NCI-H2227 treated with DMSO at 0.1 percent for 48 hours (cell line): Measurements from ENCODE around the gene MARCHF9.

Experiments
- DNase-seq: peaks from one replicate; lab custom pipeline; 2025; lab: John Stamatoyannopoulos, UW

MARCHF9 gene

DNA sequence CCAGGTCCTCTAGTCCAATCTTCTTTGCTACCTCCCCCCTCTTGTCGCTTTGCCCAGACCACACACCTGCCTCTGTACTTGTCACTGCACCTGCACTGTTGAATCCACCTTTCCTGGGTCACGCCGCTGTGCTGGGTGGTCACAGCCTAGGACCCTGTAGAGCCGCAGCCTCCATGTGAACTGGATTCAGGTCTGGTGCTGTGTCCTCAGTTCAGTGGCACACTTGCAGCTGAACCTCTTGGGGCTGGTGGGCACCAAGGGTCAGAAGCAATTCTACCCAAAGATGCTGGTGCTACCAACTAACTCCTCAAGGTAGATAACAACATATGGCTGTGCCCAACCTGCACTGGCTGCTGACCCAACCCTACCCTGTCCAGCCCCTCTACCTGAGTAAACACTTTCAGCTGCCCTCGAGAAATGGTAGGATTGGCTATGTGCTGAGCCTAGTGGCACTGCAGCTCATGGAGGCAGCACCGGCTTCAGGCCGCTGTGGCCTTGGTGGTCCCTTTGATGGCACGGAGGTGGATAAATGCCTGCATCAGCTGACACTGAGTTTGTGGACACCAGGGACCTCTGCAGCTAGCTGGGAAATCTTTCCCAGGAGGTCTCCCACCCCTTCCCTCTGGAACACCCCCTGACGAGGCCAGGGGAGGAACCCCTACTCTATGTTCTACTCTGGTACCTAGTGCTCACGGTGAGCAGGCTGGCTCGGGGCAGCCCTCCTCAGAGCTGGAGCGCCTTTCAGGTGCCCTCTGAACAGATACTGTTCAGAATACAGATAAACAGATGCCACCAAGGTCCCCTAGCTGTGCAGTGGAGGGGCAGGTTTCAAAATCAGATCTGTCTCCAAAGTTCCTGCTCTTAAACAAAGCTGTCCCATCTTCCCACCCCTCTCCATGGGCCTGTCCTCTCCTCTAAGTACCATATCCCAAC, 30.6 kb upstream of the MARCHF9 start:
- DNase-seq, result no peak

DNA sequence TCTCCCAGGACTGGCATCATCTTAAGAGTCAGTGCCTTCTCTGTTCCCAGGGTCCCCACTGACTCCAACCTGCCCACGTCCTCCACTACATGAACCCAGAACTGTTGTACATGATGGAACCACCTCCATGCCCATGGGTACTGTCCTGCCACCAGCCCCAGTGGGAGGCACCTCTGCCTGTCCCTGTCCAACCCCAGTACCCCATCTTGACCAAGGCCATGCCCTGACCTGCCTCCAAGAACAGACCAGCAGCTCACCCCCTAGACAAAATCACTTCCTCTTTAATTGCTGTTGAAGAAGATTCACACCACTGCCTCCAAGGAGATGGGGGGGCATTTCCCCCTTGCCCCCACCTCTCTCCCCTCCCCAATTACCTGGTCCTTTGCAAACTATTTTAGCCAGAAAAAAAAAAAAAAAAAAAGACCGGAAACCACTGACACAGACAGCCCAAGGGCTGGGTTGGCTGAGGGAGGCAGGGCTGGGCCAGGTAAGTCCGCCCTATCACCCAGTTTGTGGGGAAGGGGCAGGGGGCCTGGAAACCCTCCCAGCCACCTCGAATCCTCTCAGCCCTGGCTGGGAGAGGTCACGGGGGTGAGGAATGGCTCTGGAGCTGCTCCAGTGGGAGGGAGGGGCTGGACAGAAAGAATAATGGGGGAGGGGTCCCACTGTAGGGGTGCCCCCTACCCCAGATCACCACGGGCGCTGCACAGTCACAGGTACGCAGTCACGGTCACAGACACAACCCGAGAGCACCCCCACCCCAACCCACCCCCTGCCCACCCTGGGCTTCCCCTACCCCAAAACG, 29.8 kb upstream of the MARCHF9 start:
- DNase-seq, result no peak

DNA sequence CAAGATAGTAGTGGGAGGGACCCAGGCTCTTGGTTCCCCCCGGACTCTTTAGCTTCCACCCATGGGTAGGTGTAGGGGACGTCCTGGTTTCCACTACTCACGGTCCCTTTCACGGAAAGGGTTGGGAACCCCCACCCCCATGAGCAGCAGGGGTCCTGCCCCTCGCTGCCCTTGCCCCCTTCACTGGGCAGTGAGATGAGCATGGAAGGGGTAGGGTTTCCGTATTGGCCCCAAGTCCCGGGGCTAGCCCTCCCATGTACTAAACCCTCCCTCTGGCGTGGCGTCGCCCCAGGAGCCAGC, 29.1 kb upstream of the MARCHF9 start:
- DNase-seq, result no peak

DNA sequence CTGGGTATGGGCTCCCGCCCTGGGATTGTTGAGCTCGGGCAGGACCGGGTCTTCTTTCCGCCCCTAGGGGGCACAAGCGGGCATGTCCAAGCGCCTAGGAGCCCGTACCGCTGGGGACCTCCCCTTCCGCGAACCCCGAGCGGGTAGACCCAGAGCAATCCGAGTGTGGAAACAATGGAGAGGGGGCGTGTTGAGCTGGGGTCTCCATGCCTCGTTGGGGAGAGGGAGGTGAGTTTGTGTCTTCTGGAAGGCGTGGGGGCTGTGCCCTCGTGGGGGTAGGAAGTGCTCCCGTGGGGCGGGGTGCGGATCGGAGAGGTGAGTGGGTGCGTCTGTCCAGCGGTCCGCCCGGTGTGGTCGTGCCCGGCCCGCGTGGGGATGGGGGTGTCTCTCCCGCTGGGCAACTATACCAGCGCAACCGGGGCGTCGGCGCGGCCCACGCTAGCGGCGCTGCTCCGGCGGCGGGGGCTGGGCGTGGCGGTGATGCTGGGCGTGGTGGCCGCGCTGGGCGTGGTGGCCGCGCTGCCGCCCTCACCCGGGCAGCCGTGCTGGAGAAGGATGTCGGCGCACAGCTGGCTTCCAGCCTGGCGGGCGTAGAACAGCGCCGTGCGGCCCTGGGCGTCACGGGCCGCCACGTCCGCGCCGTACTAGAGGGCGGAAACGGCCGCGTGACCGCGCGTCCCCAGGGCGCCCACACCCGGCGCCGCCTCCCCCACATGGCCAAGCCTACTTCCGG, 28.6 kb upstream of the MARCHF9 start:
- DNase-seq, result no peak

DNA sequence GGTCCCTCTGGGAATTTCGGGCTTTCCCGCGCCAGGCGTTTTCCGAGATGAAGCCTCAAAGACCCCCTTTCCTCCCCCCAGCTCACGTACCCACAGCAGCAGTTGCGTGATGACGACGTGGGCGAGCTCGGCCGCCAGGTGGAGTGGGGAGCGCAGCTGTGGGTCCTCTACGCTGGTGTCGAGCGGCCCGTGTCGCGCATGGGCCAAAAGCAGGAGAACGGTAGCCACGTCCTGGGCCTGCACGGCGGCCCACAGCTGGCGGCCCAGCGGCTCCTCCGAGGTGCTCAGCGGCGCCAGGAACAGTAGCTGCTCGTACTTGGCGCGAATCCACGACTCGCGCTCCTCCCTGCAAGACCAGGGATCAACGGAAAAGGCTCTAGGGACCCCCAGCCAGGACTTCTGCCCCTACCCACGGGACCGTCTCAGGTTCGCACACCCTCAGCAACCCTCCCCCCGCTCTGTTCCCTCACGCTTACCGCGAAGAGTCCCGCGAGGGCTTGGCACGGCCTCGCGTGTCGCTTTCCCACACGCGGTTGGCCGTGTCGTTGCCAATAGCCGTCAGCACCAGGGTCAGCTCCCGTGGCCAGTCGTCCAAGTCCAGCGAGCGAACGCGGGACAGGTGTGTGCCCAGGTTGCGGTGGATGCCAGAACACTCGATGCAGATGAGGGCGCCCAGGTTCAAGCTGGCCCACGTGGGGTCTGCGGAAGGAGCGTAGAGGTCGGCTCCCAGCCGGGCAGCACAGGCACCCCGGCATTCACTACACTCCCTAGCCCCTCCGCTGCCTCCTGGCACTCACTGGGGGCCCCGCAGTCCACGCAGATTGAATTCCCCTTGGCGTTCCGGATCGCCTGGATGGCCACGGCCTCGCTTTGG, 27.8 kb upstream of the MARCHF9 start:
- no peak for DNase-seq

DNA sequence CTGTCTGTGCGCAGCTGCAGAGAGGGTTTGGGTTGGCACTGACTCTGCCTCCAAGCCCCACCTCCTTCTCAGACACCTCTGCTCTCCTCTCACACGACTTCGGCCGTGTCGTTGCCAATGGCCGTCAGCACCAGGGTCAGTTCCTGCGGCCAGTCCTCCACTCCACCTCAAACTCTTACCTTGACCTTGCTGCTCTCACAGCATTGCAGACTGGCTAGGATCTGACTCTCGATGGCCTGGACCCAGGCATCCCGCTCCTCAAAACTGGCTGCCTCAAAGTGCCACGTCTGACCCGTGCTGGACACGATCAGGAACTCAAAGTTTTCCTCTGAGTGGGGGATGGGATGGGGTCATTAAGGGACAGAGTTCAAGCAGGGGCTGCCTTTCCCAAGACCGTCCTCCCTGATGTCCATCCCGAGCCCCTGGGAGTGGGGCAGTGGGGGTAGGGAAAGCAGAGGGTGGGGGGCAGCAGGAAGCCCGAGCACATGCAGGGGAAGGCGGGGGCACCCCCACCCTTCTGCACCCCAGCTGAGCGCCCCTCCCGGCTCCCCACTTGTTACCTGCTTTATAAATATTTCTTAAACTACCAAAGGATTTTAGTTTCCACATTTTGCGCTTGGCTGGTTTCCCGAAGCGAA, 27.0 kb upstream of the MARCHF9 start:
- no peak for DNase-seq

DNA sequence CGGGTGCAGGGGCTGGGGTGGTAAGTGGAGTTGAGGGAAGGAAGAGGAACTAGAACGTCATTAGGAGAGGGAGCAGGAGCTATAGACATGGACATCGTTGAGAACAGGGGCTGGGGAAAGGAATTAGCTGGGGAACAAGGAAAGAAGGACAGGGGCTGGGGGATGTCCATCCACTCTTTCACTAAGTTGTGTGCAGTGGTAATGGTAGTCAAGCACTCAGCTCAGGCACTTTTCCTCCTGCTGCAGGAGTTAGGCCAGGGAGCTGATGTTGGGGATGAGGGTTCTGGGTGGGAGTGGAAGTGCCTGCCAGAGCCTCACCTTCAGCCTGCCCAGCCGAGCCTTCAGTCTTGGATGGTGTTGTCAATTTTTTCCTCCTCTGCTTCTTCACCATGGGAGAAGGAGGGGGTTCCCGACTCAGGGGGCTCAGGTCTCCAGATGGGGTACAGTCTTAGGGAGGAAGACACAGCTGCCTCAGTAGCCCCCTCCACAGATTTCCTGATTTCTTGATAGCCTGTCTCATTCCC, 25.5 kb upstream of the MARCHF9 start:
- DNase-seq, result no peak

DNA sequence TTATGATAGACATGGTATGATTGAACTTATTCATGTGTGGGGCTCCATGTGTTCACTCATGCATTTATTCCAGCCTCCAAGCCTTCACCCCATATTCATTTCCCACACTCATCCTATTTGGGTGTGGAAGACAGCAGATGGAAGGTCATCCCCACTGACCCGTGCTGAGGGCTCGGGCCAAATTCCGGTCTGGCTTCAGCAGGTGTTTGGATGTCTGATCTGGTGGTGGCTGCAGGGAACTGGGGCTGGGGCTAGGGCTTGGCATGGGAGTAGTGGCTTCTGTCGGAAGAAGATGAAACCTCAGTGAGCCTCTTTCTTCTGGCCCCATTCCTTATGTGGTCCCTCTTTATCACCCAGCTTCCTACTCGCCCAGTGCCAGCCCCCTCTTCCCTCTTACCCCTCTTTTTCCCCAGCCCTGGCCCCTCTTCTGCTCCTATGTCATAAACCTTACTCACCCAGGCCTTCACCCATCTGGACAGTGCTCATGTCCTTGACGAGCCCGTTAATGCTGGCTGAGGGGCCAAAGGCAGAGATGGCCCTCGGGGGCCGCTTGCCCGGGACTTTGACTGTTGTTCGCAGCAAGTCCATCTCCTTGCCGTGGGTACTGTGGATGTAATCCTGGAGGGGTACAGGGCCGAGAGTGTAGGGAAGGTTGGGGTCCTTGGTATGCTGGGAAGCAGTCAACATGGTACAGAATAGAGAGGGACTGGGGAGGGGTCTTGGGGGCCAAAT, 24.4 kb upstream of the MARCHF9 start:
- DNase-seq, result no peak

DNA sequence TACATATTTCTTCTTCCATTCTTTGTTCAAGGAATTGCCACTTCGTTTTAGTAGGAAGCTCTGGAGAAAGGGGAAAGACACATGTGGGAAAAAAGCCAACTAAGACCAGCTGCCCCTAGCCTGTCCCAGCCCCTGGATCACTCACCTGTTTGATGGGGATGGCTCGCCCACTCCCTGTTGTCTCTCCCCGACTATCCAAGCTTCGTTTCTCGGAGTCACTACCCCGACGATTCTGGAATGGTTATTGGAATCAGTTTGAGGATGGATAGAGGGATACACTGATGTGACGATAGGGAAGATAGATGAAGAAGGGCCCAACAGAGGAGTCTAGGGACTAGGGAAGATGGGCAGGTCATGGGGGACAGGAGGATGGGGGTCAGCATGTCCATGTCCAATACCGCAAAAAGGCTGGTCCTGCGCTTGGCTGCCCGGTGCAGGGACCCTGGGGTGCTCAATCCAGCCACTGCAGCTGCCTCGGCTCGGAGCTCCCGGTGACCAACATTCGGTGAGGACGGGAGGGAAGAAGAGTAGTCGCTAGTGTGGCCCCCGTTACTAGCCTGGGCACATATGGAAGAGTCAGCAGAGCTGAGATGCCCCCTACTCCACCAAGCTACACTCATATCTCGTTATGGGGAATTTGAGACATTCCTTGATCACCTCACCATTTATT, 23.4 kb upstream of the MARCHF9 start:
- no peak for DNase-seq

DNA sequence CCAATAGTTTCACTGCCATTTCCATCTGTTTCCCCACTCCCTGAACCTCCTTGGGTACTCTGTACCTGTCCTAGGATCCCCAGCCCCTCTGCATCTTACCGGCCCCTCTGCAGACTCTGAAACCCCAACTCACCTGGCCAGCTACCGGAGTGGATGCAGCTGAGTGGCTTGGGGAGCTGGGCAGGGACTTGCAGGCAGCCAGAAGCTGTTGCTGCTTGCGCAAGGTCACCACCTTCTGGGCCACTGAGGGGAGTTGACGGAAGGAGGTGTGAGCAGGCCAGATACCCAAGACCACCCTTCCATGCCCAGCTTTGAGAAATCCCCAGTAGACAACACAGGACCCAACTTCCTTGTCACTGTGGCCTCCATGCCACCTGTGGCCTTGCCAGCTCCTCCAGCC, 22.6 kb upstream of the MARCHF9 start:
- no peak for DNase-seq

DNA sequence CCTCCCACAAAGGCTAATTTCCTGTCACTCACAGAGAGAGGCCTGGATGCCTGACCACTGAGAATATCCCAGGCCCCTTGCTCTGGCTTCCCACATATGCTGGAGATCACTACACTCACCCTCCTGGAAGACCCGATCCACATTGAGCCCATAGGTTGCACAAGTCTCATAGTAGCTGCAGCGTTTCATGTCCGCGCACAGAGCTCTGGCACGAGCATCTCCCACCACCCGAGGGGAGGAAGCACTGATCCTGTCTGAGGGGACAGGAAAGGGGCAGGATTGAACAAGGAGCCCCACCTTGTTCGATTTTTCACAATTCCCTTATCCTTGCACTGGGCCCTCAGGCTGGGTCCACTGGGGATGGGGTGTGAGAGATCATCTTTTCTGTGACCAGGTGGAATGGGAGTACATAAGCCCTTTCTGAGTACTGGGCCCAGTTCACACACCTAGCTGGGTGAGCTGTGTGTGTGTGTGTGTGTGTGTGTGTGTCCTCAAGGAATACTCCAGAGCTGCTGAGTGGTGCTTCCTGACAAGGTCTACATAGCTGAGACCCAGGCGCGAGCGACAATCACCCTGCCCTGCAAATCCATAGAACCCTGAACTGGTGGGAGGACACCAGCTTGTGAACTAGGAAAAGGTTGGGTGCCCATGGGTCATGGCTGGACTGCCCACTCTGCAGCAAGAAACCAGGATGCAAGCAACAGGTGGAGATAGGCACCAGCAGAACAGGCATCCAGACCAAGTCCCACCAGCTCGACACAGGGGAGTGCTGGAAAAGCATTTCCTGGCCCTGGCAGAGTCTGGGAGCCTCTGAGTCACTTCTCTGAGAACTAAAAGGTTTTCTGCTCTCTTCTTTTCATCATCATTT, 21.9 kb upstream of the MARCHF9 start:
- no peak for DNase-seq

DNA sequence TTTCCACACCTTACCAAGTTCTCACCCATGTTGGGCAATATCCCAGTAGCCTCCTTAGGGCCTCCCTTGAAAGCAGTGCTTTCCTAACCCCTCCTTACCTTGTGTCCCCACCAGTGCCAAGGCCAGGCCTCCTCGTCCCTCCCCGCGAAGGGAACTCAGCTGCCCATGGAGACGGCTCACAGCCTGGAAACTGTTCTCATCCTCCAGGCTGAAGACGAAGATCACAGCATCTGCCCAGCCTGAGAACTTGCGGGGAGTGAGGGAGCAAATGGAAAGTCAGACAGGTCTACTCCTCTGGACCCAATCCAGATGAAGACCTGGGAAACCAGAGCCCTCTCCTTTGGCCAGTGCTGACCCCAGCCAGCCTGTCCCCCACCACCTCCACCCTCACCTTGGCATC, 21.0 kb upstream of the MARCHF9 start:
- DNase-seq, result no peak

DNA sequence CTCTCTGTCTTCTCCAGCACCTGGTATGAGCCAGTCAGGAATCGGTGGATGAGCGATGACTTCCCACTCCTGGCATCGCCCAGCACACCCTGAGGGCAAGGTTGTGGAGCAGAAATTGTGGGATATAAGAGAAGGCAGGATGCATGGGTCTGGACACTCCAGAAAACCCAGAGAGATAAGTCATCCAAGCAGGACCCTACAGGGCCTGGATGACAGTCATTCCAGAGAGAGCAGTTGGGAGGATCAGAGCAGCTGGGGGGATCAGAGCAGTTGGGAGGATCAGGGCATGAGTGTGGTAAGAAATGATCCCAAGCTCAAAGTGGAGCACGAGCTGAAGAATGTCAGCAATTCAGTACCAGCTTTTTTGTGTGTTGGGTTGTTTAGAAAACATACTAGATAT, 20.3 kb upstream of the MARCHF9 start:
- DNase-seq, result no peak

DNA sequence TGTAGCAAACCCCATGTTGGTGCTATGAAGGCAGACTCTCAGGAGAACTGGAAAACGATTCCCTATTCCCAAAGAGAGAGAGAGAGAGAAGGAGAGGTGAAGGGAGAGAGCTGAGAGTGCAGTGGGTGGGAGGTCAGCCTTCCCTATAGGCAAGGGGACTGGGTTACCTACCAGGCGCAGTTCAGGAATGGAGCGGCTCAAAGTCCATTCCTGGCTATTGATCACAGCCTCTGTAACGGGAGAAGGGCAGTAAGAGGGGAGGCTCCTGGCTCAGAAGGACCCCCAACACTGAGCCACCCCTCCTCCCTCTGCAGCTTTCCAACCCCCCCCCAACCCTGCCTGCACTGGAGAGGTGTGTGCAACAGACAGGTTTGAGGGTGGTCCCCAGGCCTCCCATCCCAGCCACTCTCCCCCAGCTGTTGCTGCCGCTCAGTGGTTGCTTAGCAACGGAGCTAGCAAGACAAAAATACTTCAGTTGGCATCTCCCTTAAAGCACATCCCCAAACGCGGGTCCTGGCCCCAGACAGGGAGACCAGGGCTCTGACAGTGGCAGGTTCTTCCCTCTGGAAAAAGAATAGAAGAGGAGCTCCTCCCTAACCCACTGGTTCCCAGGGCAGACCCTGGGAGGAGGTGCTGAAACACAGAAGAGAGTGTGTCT, 19.6 kb upstream of the MARCHF9 start:
- no peak for DNase-seq

DNA sequence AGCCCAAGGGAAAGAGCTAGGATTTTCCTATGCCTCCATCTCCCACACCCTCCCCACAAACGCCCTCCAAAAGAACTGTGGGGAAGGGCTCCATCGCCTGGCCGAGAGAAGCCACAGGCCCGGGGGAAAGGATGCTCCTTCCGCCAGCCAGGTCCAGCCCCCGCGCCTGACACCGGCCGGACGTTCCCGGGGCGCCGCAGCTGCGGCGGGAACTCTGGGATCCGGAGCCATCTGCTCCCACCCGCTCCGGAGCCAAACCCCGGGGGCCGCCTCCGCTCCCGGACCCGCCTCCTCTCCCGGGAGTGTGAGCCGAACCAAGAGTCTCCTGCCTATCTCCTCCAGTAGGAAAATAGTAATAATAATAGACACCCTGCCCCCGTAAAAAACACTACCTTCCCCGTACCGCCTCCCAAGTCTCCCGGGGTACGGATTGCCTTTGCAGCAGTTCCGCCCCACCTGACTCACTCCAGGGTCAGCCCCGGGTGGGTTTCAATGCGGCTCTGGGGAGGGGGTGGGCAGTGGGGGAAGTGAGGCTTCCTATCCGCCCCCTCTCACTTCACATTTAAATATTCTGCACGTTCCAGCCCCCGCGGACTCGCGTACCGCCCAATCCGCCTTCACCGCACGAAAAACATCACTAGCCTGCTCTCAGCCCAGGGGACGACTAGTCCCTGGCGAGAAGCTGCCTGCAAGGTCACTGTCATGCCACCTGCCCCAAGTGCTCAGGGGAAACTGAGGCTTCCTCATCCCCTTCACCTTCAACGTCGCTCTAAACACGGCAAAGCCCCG, 18.8 kb upstream of the MARCHF9 start:
- DNase-seq, result peak; percentile 34

DNA sequence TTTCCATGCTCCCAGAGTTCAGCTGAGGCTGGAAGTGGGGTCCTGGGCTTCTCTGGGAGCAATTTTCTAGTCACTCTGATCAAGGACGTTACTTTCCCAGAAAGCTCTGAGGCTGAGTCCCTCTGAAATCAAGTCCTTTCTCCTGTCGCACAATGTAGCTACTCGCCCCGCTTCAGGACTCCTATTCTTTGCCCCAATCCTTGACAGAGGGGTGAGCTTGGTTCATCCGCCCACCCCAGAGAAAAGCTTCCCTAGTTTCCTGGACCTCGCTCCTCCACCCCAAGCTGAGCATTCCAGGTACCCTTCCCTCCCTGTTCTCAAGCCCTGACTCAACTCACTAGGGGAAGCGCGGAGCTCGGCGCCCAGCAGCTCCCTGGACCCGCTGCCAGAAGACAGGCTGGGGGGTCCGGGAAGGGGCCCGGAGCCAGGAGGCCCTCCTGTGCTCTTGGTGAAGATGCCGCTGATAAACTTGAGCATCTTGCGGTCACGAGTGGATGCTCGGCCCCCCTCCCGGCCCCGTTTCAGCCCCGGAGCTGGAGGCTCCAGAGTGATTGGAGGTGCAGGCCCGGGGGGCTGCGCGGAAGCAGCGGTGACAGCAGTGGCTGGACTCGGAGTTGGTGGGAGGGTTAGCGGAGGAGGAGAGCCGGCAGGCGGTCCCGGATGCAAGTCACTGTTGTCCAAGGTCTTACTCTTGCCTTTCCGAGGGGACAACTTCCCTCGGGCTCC, 18.0 kb upstream of the MARCHF9 start:
- DNase-seq, result no peak
